GM12875 (cell line): ENCODE data around the gene INSYN2B.

Source experiments
- H3K4me3 ChIP-seq: one replicate; pipeline ENCODE4 v1.5.1; 2011; ENCODE audit warnings: low read depth, low read length, control low read depth
- CTCF ChIP-seq: IDR thresholded peaks from 2 replicates; pipeline ENCODE4 v1.5.1; 2011; ENCODE audit warnings: low read depth, mild to moderate bottlenecking, control low read depth, inconsistent platforms, low read length, moderate library complexity, borderline replicate concordance; ENCODE audit not compliant: insufficient read depth

Gene INSYN2B

GRCh38 chr5:169992789-169993484, 12.6 kb upstream of the INSYN2B start:
- no peak overlapping the region for H3K4me3 ChIP-seq
- TF ChIP-seq CTCF: no peak

DNA sequence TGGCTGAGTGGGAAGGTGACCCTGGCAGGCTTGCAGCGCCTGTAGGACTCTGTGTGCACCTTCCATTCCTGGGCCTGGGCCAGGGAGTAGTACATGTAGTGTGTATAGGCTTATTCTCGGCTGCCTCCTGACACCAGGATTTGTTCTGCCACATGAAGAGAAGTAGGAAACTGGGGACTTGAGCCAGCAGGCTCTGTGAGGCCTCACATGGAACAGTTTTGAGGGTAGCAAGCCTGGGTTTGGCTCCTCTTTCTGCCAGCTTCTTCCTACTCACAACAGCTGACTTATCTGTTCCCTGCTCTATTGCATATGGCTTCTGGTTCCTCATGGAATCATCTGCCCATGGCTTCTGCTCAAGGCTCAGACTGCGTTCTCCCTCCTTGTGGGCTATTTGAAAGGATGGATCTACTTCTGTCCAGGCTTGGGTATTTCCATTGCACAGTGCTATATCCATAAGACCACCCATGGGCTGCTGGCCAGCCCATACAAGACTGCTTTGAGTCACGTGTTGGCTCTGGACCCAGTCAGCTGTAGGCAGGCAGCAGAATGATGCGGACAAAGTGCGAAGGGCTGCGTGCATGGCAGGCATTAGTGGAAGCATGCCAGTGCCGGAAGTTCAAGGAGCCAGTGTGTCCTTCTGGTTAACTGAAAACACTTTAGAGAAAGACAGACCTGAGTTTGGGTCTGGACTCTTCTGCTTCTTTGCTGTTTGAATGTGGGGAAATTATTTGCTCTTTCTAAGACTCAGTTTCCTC, 11.0 kb upstream of the INSYN2B start:
- no peak overlapping the region for H3K4me3 ChIP-seq
- TF ChIP-seq CTCF: no peak

DNA sequence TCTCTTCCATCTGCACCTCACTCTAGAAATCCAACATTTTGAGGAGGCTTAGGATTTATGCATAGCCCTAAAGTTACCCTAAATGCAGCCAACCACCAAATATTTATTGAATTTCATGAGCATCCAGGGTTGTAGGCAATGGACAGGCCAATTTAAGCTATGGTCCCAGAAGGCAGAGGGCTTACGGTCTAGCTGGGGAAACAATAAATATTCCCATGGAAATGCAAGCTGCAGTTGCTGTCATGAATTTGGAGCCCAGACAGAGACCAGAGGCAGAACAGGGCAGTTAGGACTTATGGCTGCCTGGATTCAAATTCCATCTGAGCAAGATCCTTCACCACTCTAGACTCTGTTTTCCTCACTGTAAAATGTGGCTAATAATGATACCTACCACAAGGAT, 9.1 kb upstream of the INSYN2B start:
- no peak overlapping the region for H3K4me3 ChIP-seq
- TF ChIP-seq CTCF: no peak

DNA sequence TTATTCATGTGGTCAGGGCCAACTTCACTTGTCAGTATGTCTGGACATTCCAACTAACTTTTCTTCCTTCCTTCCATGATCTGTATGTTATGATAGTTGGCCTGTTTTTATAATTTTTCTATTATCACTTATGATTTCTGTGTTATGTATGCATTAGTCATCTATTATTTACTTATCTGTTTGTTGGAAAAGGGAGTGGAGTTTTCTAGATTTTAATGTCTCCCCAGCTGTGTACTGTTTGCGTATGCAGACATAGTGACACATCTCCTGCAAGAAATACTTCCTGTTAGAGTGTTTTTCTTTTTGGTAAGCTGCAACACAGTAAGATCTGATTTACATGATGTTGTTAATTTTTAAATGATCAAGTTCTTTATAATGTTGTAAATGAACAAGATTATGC, 8.7 kb upstream of the INSYN2B start:
- no peak overlapping the region for H3K4me3 ChIP-seq
- TF ChIP-seq CTCF: no peak

GRCh38 chr5:169988206-169988605, 7.9 kb upstream of the INSYN2B start:
- TF ChIP-seq CTCF: no peak
- no peak overlapping the region for H3K4me3 ChIP-seq

DNA sequence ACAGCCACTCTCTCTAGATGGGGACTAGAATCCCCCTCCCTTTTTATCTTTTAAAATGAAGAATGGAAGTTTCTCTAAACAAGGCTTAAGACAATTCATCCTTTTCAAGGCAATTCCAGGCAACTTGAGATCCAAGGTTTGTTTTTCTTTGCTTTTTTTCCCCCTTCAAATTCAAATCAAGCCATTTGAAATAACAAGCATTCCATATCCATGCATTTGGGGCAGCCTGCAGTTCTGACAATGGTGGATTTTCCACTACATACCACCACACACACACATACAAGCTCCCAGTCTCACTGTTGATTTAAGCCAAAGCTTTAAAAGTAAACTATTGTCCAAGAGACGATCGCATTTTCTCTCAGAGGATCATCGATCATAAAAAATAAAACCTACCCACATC, 424 bp downstream of the INSYN2B start:
- H3K4me3 ChIP-seq: no peak overlapping the region
- TF ChIP-seq CTCF: no peak

- TF ChIP-seq CTCF: no peak
- no peak overlapping the region for H3K4me3 ChIP-seq
These were observed 1.6 kb downstream of the INSYN2B start for GRCh38 chr5:169978714-169979113.
